Measurements from ENCODE around the gene DCAF7. TPM values are rescaled to one million over a fixed set of nuclear protein-coding genes. Genes with fewer than 3 reads are reported as not detected.

DCAF7 gene
- total RNA-seq, 1 experiment from 2014 or later = 58.9 TPM

DNA sequence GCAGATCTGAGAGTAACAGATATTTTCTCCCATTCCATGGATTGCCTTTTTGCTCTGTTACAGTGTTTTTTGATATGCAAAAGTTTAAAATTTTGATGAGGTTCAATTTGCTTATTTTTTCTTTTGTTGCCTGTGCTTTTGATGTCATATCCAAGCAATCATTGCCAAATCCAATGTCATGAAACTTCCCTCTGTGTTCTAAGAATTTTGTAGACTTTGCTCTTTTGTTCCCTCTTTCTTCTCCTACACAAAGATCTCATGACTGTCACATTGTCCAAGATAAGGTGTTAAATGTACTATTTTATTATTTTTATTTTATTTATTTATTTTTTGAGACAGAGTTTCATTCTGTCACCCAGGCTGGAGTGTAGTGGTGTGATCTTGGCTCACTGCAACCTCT is 46.0 kb upstream of the DCAF7 start:
- Mint-ChIP-seq H3K4me3 (ENCODE audit: low read depth, unreplicated experiment) (no peak overlapping the region), H3K9me3 (ENCODE audit: low read depth, unreplicated experiment) (no peaks in the 10 kb centered on the region), H3K36me3 (ENCODE audit: insufficient read depth, unreplicated experiment) (no peaks in the 10 kb centered on the region), H3K27me3 (ENCODE audit: unreplicated experiment) (peaks cover 83% of the 10 kb centered on the region), H3K4me1 (ENCODE audit: low read depth, unreplicated experiment) (peaks cover 12% of the 10 kb centered on the region), H3K27ac (ENCODE audit: unreplicated experiment) (no peak overlapping the region)
- intact Hi-C loops (cut with micrococcal nuclease; ENCODE audit: unreplicated experiment) = no loop called here
- DNase-seq = no peak
- no TSS peak for BruUV-seq (replicated peaks)
- CTCF ChIA-PET = no interaction called here
- TF ChIP-seq, protein P1, sequence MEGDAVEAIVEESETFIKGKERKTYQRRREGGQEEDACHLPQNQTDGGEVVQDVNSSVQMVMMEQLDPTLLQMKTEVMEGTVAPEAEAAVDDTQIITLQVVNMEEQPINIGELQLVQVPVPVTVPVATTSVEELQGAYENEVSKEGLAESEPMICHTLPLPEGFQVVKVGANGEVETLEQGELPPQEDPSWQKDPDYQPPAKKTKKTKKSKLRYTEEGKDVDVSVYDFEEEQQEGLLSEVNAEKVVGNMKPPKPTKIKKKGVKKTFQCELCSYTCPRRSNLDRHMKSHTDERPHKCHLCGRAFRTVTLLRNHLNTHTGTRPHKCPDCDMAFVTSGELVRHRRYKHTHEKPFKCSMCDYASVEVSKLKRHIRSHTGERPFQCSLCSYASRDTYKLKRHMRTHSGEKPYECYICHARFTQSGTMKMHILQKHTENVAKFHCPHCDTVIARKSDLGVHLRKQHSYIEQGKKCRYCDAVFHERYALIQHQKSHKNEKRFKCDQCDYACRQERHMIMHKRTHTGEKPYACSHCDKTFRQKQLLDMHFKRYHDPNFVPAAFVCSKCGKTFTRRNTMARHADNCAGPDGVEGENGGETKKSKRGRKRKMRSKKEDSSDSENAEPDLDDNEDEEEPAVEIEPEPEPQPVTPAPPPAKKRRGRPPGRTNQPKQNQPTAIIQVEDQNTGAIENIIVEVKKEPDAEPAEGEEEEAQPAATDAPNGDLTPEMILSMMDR (IDR thresholded peaks at IDR 0.05; ENCODE audit: unreplicated experiment) = no peak

DNA sequence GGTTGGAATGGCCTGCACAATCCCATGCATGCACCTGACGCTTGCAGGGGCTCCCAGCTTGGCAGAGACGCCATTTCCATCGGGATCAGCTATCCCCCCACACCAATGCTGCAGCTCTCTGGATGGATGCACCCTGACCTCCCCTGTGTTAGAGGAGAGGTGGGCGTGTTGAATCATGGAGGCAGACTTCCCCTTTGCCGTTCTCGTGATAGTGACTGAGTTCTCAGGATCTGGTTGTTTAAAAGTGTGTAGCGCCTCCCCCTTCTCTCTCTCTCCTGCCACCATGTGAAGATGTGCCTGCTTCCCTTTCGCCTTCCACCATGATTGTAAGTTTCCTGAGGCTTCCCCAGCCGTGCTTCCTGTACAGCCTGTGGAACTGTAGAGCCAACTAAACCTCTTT is 44.9 kb upstream of the DCAF7 start:
- H3K9me3 Mint-ChIP-seq (ENCODE audit: low read depth, unreplicated experiment) = no peaks in the 10 kb centered on the region
- no peak overlapping the region for H3K4me3 Mint-ChIP-seq (ENCODE audit: low read depth, unreplicated experiment)
- intact Hi-C loops (cut with micrococcal nuclease; ENCODE audit: unreplicated experiment) = no loop called here
- TF ChIP-seq, protein P1 (IDR thresholded peaks at IDR 0.05; ENCODE audit: unreplicated experiment) = no peak
- CTCF ChIA-PET = no interaction called here
- peaks cover 92% of the 10 kb centered on the region for H3K27me3 Mint-ChIP-seq (ENCODE audit: unreplicated experiment)
- BruUV-seq (replicated peaks) = no TSS peak
- H3K4me1 Mint-ChIP-seq (ENCODE audit: low read depth, unreplicated experiment) = peaks cover 12% of the 10 kb centered on the region
- DNase-seq = no peak
- H3K27ac Mint-ChIP-seq (ENCODE audit: unreplicated experiment) = no peak overlapping the region
- no peaks in the 10 kb centered on the region for H3K36me3 Mint-ChIP-seq (ENCODE audit: insufficient read depth, unreplicated experiment)

DNA sequence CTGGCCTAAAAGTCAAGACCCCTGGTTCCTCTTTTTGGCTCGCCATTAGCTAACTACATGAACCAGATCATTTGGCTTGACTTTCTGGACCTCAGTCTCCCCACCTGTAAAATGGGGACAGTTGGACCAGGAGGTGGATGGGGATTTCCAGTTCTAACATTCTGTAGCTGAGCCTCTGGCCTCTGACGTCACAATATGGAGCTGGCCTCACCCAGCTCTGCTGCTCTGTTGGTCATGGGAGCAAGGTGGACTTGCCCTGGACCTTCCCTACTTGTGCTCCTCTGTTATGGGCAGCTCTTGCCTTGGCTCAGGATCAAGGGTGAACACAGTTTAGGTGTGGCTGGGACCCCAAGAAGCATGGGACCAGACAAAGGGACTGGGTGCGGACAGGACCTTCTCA is 43.6 kb upstream of the DCAF7 start:
- TF ChIP-seq, protein P1 (IDR thresholded peaks at IDR 0.05; ENCODE audit: unreplicated experiment) = no peak
- Mint-ChIP-seq H3K4me1 (ENCODE audit: low read depth, unreplicated experiment) (peaks cover 12% of the 10 kb centered on the region), H3K4me3 (ENCODE audit: low read depth, unreplicated experiment) (no peak overlapping the region), H3K9me3 (ENCODE audit: low read depth, unreplicated experiment) (no peaks in the 10 kb centered on the region), H3K36me3 (ENCODE audit: insufficient read depth, unreplicated experiment) (no peaks in the 10 kb centered on the region), H3K27ac (ENCODE audit: unreplicated experiment) (no peak overlapping the region), H3K27me3 (ENCODE audit: unreplicated experiment) (peaks cover 79% of the 10 kb centered on the region)
- BruUV-seq (replicated peaks) = no TSS peak
- CTCF ChIA-PET = no interaction called here
- intact Hi-C loops (cut with micrococcal nuclease; ENCODE audit: unreplicated experiment) = no loop called here
- no peak for DNase-seq

DNA sequence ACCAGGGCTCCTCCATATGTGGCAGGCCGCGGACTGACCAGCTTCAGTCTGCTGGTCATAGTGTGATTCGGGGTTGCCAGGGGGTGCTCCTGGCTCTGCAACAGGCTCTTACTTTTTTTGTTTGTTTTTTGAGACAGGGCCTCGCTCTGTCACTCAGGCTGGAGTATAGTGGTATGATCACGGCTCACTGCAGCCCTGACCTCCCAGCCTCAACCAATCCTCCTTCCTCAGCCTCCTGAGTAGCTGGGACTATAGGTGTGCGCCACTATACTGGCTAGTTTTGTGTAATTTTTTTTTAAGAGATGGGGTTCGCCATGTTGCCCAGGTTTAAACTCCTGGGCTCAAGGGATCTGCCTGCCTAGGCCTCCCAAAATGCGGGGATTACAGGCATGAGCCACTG is 38.9 kb upstream of the DCAF7 start:
- Mint-ChIP-seq H3K27me3 (ENCODE audit: unreplicated experiment) (peaks cover 57% of the 10 kb centered on the region), H3K9me3 (ENCODE audit: low read depth, unreplicated experiment) (no peaks in the 10 kb centered on the region), H3K4me3 (ENCODE audit: low read depth, unreplicated experiment) (no peak overlapping the region), H3K36me3 (ENCODE audit: insufficient read depth, unreplicated experiment) (no peaks in the 10 kb centered on the region), H3K4me1 (ENCODE audit: low read depth, unreplicated experiment) (no peaks in the 10 kb centered on the region), H3K27ac (ENCODE audit: unreplicated experiment) (no peak overlapping the region)
- BruUV-seq (replicated peaks) = no TSS peak
- intact Hi-C loops (cut with micrococcal nuclease; ENCODE audit: unreplicated experiment) = no loop called here
- no peak for DNase-seq
- CTCF ChIA-PET = no interaction called here
- TF ChIP-seq, protein P1 (IDR thresholded peaks at IDR 0.05; ENCODE audit: unreplicated experiment) = no peak

DNA sequence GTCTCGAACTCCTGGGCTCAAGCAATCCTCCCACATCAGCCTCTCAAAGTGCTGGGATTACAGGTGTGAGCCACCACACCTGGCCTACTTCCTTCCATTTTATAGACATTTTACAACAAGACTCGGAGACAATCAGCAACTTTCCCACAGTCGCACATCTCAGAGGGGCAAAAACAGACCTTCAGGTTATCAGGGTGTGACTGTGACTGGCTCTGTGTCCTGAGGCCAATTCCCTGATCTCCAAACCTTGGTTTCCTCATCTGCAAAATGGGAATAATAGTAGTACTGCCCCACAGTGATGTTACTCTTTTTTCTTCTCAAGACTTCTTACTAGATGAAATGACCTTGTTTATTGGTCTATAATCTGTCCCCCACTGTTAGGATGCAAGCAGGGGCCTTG is 37.9 kb upstream of the DCAF7 start:
- Mint-ChIP-seq H3K27me3 (ENCODE audit: unreplicated experiment) (peaks cover 52% of the 10 kb centered on the region), H3K27ac (ENCODE audit: unreplicated experiment) (no peak overlapping the region), H3K9me3 (ENCODE audit: low read depth, unreplicated experiment) (no peaks in the 10 kb centered on the region), H3K4me3 (ENCODE audit: low read depth, unreplicated experiment) (no peak overlapping the region), H3K4me1 (ENCODE audit: low read depth, unreplicated experiment) (peaks cover 9% of the 10 kb centered on the region), H3K36me3 (ENCODE audit: insufficient read depth, unreplicated experiment) (no peaks in the 10 kb centered on the region)
- CTCF ChIA-PET = no interaction called here
- DNase-seq = no peak
- intact Hi-C loops (cut with micrococcal nuclease; ENCODE audit: unreplicated experiment) = no loop called here
- TF ChIP-seq, protein P1 (IDR thresholded peaks at IDR 0.05; ENCODE audit: unreplicated experiment) = no peak
- no TSS peak for BruUV-seq (replicated peaks)
